ENCODE measurements around the gene CHL1. TPM values are rescaled to one million over a fixed set of nuclear protein-coding genes. Genes with fewer than 3 reads are reported as not detected.

CHL1 gene
- polyA plus RNA-seq, 6 donors from 2014 or later, result 3.6 to 45.7 (median 17.1) TPM

GRCh38 chr3:197149-197827, 725 bp downstream of the CHL1 start:
- H3K4me3 Mint-ChIP-seq, result peak overlapping the region; percentile 71 to 94 (median 90)
- H3K36me3 Mint-ChIP-seq, result peaks cover 0 to 8% of the 10 kb centered on the region in 2 donors
- H3K27ac Mint-ChIP-seq, result peak overlapping the region in 5 of 6 donors; percentile 42 to 92 (median 78)
- peaks cover 10 to 34% (median 17%) of the 10 kb centered on the region in 3 donors for H3K27me3 Mint-ChIP-seq
- DNase-seq (no peak), ATAC-seq (ENCODE audit: low read depth in 2 of 2) (peak; percentile 59 to 65)
- H3K4me1 Mint-ChIP-seq, result peaks cover 5 to 10% (median 9%) of the 10 kb centered on the region in 3 donors
- peaks cover 0 to 5% (median 0%) of the 10 kb centered on the region in 7 donors for H3K9me3 Mint-ChIP-seq

GRCh38 chr3:197828-198491, 1.4 kb downstream of the CHL1 start:
- Mint-ChIP-seq H3K9me3 (peaks cover 0 to 5% (median 0%) of the 10 kb centered on the region in 7 donors), H3K4me3 (peak overlapping the region; percentile 71 to 94 (median 90)), H3K4me1 (peaks cover 5 to 6% (median 6%) of the 10 kb centered on the region in 3 donors), H3K27me3 (peaks cover 10 to 34% (median 17%) of the 10 kb centered on the region in 3 donors), H3K36me3 (peaks cover 0 to 8% of the 10 kb centered on the region in 2 donors), H3K27ac (peak overlapping the region; percentile 53 to 92 (median 78))
- DNase-seq (no peak), ATAC-seq (ENCODE audit: low read depth in 2 of 2) (peak; percentile 57 to 64)

DNA sequence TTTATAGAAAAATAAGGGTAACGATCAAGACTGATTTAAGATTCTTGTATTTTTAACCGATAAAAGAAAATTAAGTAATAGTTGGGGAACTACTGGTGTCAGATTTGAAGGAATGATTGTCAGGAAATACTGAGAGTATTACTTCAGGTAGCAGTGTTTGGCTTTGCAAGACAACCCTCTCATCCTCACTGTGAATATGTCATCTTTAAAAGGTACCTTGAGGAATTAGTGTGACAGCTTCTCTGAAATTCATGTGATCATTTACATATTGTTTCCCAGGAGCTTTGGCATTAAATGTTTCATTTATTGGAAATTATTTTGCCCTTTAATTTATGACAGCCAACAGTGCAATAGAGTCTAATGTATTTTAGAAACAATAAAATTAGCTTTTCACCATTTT, 3.3 kb downstream of the CHL1 start:
- H3K36me3 Mint-ChIP-seq, result peaks cover 0 to 8% of the 10 kb centered on the region in 2 donors
- peaks cover 0 to 5% (median 0%) of the 10 kb centered on the region in 7 donors for H3K9me3 Mint-ChIP-seq
- peaks cover 5 to 6% (median 6%) of the 10 kb centered on the region in 3 donors for H3K4me1 Mint-ChIP-seq
- H3K27me3 Mint-ChIP-seq, result peaks cover 13 to 31% (median 14%) of the 10 kb centered on the region in 3 donors
- no peak overlapping the region for H3K27ac Mint-ChIP-seq
- no peak for DNase-seq
- ATAC-seq (ENCODE audit: low read depth in 2 of 2), result no peak
- H3K4me3 Mint-ChIP-seq, result peak overlapping the region in 1 of 8 donors; percentile 84

DNA sequence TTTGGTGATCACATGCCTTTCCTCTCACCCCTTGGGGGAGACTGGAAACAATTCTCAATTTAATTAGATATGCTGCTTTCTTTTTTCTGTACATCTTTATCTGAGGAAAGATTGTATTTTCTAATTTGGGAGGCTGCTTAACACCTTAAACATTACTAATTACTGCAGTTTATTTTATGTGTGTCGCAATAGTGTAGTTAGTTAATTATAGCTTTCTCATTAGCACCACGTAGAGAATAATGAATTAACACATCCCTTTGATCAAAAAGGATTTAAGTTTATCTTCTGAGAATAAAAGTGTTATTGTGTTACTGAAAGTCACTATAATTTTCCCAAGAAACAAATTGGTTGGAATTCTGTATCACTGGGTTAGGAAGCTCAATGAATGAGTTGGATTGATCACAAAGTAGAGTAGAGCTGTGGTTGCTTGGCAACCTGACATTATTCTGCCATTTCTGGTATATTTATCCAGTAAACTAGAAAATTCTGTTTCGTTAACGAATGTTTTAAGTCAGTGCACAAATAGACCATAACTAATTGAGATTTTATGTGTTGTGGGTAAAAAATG, 4.3 kb downstream of the CHL1 start:
- H3K27me3 Mint-ChIP-seq, result peaks cover 9 to 29% (median 15%) of the 10 kb centered on the region in 3 donors
- DNase-seq, result no peak

DNA sequence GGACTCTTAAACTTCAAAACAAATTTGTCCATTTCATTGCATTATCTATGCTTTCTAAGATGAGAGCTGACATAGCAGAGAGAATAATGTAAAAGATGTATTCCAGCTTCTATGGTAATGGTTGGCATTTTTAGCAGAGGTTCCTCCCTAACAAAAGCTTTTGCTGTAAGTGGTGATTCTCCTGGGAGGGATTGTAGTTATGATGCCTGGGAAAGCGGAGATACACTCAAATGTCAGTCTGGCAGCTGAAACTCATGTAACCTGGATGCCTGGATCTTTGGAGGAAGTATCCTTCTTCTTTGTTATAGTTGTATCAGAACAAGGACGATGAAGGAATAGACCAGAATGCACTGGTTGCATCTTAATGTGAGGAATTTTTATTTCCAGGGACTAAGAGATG, 7.5 kb downstream of the CHL1 start:
- DNase-seq (no peak), ATAC-seq (ENCODE audit: low read depth in 2 of 2) (no peak)
- Mint-ChIP-seq H3K27me3 (peaks cover 0 to 15% (median 9%) of the 10 kb centered on the region in 3 donors), H3K4me3 (no peak overlapping the region), H3K36me3 (no peaks in the 10 kb centered on the region), H3K27ac (peak overlapping the region in 1 of 6 donors; percentile 31), H3K9me3 (peaks cover 0 to 5% (median 0%) of the 10 kb centered on the region in 7 donors), H3K4me1 (no peaks in the 10 kb centered on the region)

More for the DNA sequence above, 4.3 kb downstream of the CHL1 start:
- ATAC-seq (ENCODE audit: low read depth in 2 of 2), result no peak
- peaks cover 0 to 5% (median 0%) of the 10 kb centered on the region in 7 donors for H3K9me3 Mint-ChIP-seq
- peak overlapping the region in 1 of 8 donors; percentile 7 for H3K4me3 Mint-ChIP-seq
- H3K36me3 Mint-ChIP-seq, result peaks cover 0 to 8% of the 10 kb centered on the region in 2 donors
- peaks cover 5 to 6% (median 6%) of the 10 kb centered on the region in 3 donors for H3K4me1 Mint-ChIP-seq
- no peak overlapping the region for H3K27ac Mint-ChIP-seq

- no peak overlapping the region for H3K4me3 Mint-ChIP-seq
- H3K36me3 Mint-ChIP-seq, result no peaks in the 10 kb centered on the region
- peaks cover 0 to 9% (median 8%) of the 10 kb centered on the region in 3 donors for H3K27me3 Mint-ChIP-seq
- ATAC-seq (ENCODE audit: low read depth in 2 of 2) (no peak), DNase-seq (no peak)
- H3K27ac Mint-ChIP-seq, result peak overlapping the region in 1 of 6 donors; percentile 51
- peaks cover 6 to 21% (median 8%) of the 10 kb centered on the region in 3 donors for H3K4me1 Mint-ChIP-seq
- no peaks in the 10 kb centered on the region for H3K9me3 Mint-ChIP-seq
Measured at GRCh38 chr3:207973-208372, 11.4 kb downstream of the CHL1 start.

- Mint-ChIP-seq H3K36me3 (no peaks in the 10 kb centered on the region), H3K4me1 (peaks cover 6 to 21% (median 12%) of the 10 kb centered on the region in 3 donors), H3K4me3 (no peak overlapping the region), H3K9me3 (no peaks in the 10 kb centered on the region), H3K27me3 (peaks cover 0 to 5% (median under 1%) of the 10 kb centered on the region in 3 donors), H3K27ac (peak overlapping the region in 2 of 6 donors; percentile 9 to 13)
- no peak for DNase-seq
- ATAC-seq (ENCODE audit: low read depth in 2 of 2), result no peak
Measured at GRCh38 chr3:210669-211068, 14.1 kb downstream of the CHL1 start.

- peaks cover 0 to 5% (median 0%) of the 10 kb centered on the region in 3 donors for H3K27me3 Mint-ChIP-seq
- DNase-seq, result peak; percentile 48
- peak overlapping the region in 7 of 8 donors; percentile 0 to 67 (median 13) for H3K4me3 Mint-ChIP-seq
- no peaks in the 10 kb centered on the region for H3K9me3 Mint-ChIP-seq
- no peaks in the 10 kb centered on the region for H3K36me3 Mint-ChIP-seq
- peaks cover 9 to 29% (median 17%) of the 10 kb centered on the region in 3 donors for H3K4me1 Mint-ChIP-seq
- ATAC-seq (ENCODE audit: low read depth in 2 of 2), result peak; percentile 95 to 99
- H3K27ac Mint-ChIP-seq, result peak overlapping the region in 5 of 6 donors; percentile 20 to 98 (median 87)
Measured at GRCh38 chr3:212432-212831, 15.9 kb downstream of the CHL1 start.

GRCh38 chr3:217099-217813, 20.7 kb downstream of the CHL1 start:
- ATAC-seq (ENCODE audit: low read depth in 2 of 2), result no peak
- Mint-ChIP-seq H3K4me1 (peaks cover 22 to 38% (median 35%) of the 10 kb centered on the region in 3 donors), H3K36me3 (no peaks in the 10 kb centered on the region), H3K9me3 (peaks cover 0 to 4% (median 0%) of the 10 kb centered on the region in 7 donors), H3K4me3 (peak overlapping the region in 4 of 8 donors; percentile 3 to 42 (median 29)), H3K27me3 (no peaks in the 10 kb centered on the region), H3K27ac (peak overlapping the region in 1 of 6 donors; percentile 30)
- DNase-seq, result no peak

DNA sequence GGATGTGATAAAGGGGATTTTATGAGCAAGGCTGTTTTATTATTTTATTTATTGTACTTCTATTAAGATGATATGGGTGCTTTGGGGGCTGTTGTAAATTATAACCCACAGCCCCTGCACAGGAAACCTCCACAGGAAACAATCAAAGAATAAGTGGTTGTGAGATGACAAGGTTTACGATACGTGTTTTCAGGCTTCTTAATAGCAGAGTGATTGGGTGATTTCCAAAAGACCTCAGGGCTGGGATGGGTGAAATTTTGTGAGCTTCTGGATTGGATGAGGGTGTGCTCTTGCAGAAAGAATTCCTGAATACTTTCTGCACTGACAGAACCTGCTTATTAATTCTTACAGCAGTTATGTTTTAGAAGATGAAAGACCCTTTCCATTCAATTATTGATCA, 21.4 kb downstream of the CHL1 start:
- peak overlapping the region in 1 of 6 donors; percentile 47 for H3K27ac Mint-ChIP-seq
- ATAC-seq (ENCODE audit: low read depth in 2 of 2) (peak in 1 of 2 donors; percentile 49), DNase-seq (no peak)
- peaks cover 17 to 33% (median 28%) of the 10 kb centered on the region in 3 donors for H3K4me1 Mint-ChIP-seq
- H3K36me3 Mint-ChIP-seq, result no peaks in the 10 kb centered on the region
- peaks cover 0 to 7% (median 5%) of the 10 kb centered on the region in 7 donors for H3K9me3 Mint-ChIP-seq
- no peaks in the 10 kb centered on the region for H3K27me3 Mint-ChIP-seq
- H3K4me3 Mint-ChIP-seq, result peak overlapping the region in 3 of 8 donors; percentile 3 to 46 (median 35)

DNA sequence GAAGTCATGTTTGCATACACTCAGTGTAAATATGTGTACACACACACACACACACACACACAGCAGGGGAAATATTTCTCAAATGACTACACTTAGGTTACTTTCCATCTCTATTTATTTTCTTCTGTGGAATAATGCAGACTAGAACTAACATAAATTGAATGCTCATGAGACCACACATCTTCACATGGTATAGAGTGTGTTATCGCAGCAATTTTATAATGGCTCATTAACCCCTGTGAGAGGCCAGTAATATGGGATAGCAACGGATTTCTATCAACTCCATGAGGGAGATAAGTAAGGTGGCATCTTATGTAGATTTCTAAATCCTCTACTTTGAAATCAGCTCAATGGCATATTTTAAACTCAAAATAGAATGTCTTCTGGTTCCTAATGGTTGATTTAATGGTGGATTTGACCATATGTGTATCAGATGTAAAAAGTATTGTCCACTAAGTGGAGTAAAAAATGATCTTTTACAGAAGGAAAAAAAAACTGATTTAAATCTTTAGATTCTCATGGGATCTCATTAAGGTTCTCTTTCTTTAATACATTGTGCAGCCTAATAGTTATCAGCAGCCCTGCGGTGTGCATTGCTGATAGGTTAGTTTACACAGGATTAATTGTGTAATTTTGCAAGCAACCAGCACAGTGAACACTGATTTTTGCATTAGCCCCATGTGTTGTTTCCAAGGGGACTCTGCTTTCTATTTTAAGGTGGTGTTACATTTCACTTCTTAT, 32.0 kb downstream of the CHL1 start:
- Mint-ChIP-seq H3K4me1 (peaks cover 0 to 8% (median 0%) of the 10 kb centered on the region in 3 donors), H3K27ac (no peak overlapping the region), H3K9me3 (peaks cover 0 to 13% (median 3%) of the 10 kb centered on the region in 7 donors), H3K27me3 (peaks cover 0 to 5% (median 0%) of the 10 kb centered on the region in 3 donors), H3K4me3 (no peak overlapping the region), H3K36me3 (no peaks in the 10 kb centered on the region)
- ATAC-seq (ENCODE audit: low read depth in 2 of 2), result no peak
- DNase-seq, result no peak

DNA sequence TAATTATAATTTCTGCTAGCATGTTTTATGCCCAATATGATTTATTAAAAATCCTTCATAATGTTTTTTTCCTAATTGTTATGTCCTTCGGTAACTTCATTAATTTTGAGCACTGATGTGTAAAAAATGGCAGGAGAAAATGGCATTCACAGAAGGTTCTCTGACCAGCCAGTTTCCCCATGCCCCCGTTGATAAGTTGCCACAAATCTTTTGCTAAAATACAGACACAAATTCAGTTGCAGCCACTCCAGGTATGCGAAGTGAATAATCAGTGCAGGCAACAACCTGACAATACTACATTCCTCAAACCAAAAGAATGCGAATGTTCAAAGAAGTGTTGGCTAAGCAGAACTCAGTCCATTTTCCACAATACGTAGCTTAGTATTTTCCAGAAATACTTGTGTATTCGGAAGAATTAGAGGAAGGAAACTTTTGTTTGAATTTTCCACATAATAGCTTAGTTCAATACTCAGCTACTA, 32.7 kb downstream of the CHL1 start:
- Mint-ChIP-seq H3K36me3 (no peaks in the 10 kb centered on the region), H3K4me3 (no peak overlapping the region), H3K27ac (no peak overlapping the region), H3K4me1 (peaks cover 0 to 10% (median 1%) of the 10 kb centered on the region in 3 donors), H3K9me3 (peaks cover 0 to 7% (median 0%) of the 10 kb centered on the region in 7 donors), H3K27me3 (peaks cover 0 to 5% (median 0%) of the 10 kb centered on the region in 3 donors)
- DNase-seq (no peak), ATAC-seq (ENCODE audit: low read depth in 2 of 2) (no peak)
